GM21529 (cell line): Measurements from ENCODE around the gene ADH1C.

Experiments
- ATAC-seq: cut with Tn5 transposase; IDR thresholded peaks from one replicate; pipeline ENCODE4 v1.9.1; 2021; ENCODE audit not compliant: unreplicated experiment

Gene ADH1C

GRCh38 chr4:99305638-99306400 is 46.7 kb downstream of the ADH1C start:
- ATAC-seq, result no peak

DNA sequence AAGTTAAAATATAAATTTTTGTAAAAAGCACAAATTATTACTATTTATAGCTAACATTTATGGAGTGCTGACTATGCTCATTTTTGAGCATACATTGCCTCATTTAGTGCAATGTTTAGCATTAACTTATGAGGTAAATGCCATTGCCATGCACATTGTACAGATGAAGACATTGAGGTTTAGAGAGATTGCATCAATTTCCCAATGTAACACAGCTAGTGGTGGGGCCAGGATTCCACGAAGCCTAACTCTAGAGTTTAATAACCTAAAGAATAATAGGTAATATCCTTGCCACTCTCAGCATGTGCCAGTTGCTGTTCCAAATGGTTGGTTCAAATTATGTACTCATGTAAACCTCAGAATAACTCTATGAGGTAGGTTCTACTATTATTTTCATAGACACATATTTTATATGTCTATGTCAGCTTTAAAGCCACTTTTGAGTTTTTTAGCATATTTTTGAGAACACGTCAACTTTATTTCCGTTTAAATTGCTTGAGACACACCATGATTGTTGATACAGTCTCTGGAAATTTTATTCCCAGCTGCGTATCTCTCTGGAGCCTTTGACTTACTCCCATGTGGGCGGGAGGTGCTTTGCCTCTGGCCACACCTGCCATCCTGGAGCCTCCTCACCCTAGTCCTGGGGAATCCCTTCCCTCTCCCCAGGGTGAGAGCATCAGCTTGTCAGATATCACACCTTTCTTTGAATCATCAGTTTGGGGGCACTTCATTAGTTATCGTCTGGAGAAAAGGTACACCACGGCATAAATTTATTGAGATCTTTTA is 51.0 kb downstream of the ADH1C start:
- no peak for ATAC-seq

DNA sequence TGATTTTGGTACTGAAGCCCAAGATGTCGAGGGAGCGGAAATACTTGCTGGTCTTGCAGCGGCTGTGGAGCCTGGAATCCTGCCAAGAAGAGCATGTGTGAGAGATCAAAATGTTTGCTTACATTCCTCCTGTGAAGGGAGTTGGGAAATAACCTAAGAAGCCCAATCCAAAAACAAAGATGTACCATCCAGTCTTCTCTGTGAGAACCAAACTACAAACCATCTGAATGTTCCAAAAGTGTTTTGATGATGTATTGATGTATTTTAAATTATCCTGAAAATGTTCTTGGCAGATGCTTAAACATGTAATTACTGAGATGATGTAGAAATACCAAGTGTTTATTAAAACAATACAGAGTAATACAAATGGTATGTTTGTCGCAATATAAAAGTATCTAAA is 51.6 kb downstream of the ADH1C start:
- no peak for ATAC-seq

- ATAC-seq, result no peak
Observed at GRCh38 chr4:99293357-99293756, 59.2 kb downstream of the ADH1C start.

- ATAC-seq, result no peak
Observed at GRCh38 chr4:99290848-99291786, 61.4 kb downstream of the ADH1C start, which contains the start of gene ADH1A. Gene ADH1A (minus strand): TSS chr4:99290985. CDS start chr4:99290914, 71 bp downstream.
